Spinal cord (tissue), 10 donors: ENCODE measurements around the gene RPS6KA4. TPM values are rescaled to one million over a fixed set of nuclear protein-coding genes. Genes with fewer than 3 reads are reported as not detected.

Experiments used
- DNase-seq, 6 donors: peaks; one replicate each; pipeline versions ENCODE4 v3.0.0 to v3.0.0-alpha.2; 2013 to 2015; ENCODE audit warnings: low spot score in 6 of 6, low read depth in 4 of 6
- H3K27ac ChIP-seq: one replicate; pipeline ENCODE4 v1.5.1; 2013; ENCODE audit warnings: low read depth, low read length, control low read depth
- H3K27me3 ChIP-seq: one replicate; pipeline ENCODE4 v1.6.1; 2013; ENCODE audit warnings: low read length; ENCODE audit not compliant: control insufficient read depth, insufficient read depth
- H3K36me3 ChIP-seq: one replicate; pipeline ENCODE4 v1.6.1; 2013; ENCODE audit warnings: low read length; ENCODE audit not compliant: control insufficient read depth, insufficient read depth
- H3K4me1 ChIP-seq: one replicate; pipeline ENCODE4 v1.6.1; 2013; ENCODE audit warnings: low read length; ENCODE audit not compliant: control insufficient read depth, insufficient read depth
- H3K4me3 ChIP-seq: one replicate; pipeline ENCODE4 v1.5.1; 2013; ENCODE audit warnings: low read depth, low read length, control low read depth
- H3K9me3 ChIP-seq: one replicate; pipeline ENCODE4 v1.6.1; 2013; ENCODE audit warnings: low read length; ENCODE audit not compliant: control insufficient read depth, insufficient read depth
- WGBS: methylation state at CpG from one replicate; pipeline ENCODE4 v1.1.5; 2013; ENCODE audit warnings: missing lambda C conversion rate; ENCODE audit not compliant: insufficient coverage; 5-methylcytosine and 5-hydroxymethylcytosine counted together
- polyA plus RNA-seq, 2 donors: library from polyadenylated mRNA; unstranded; fragments of 120-200 nt; gene quantifications; one replicate each; pipeline ENCODE4 v1.2.1, GENCODE V29; 2013; ENCODE audit not compliant: insufficient read length in 2 of 2
- total RNA-seq, 2 donors: library from RNA; depleted of rRNA in 1 of 2; stranded (reverse); fragments of 120-200 nt in 1 of 2; fragments of >200 nt in 1 of 2; gene quantifications; one replicate each; pipeline versions ENCODE4 v1.2.3 to v1.2.4, GENCODE V29; 2013 to 2014
- donor health status: healthy.

Gene RPS6KA4
- total and polyA plus RNA-seq, 4 donors, result 11.3 to 27.2 (median 20.6) TPM

- H3K9me3 ChIP-seq, result no peaks in the 10 kb centered on the region
- H3K27ac ChIP-seq, result no peak overlapping the region
- DNase-seq, result peak in 2 of 6 donors; percentile 45 to 76
- H3K36me3 ChIP-seq, result peaks cover 14% of the 10 kb centered on the region
- H3K4me3 ChIP-seq, result no peak overlapping the region
- H3K4me1 ChIP-seq, result peaks cover 57% of the 10 kb centered on the region
- WGBS, result 7% methylated on average over 17 of the region's 23 CpGs
- H3K27me3 ChIP-seq, result no peaks in the 10 kb centered on the region
These were observed 3.7 kb upstream of the RPS6KA4 start for GRCh38 chr11:64355078-64355940.

- Histone ChIP-seq H3K4me1 (peaks cover 62% of the 10 kb centered on the region), H3K27me3 (no peaks in the 10 kb centered on the region), H3K9me3 (no peaks in the 10 kb centered on the region), H3K4me3 (no peak overlapping the region), H3K36me3 (peaks cover 23% of the 10 kb centered on the region), H3K27ac (no peak overlapping the region)
- peak in 1 of 6 donors; percentile 59 for DNase-seq
- 75% methylated on average over 18 of the region's 25 CpGs for WGBS
These were observed 2.2 kb upstream of the RPS6KA4 start for GRCh38 chr11:64356498-64357411.

GRCh38 chr11:64357446-64357845 is 1.5 kb upstream of the RPS6KA4 start:
- Histone ChIP-seq H3K36me3 (peaks cover 26% of the 10 kb centered on the region), H3K4me3 (no peak overlapping the region), H3K4me1 (peaks cover 58% of the 10 kb centered on the region), H3K27ac (no peak overlapping the region), H3K9me3 (no peaks in the 10 kb centered on the region), H3K27me3 (no peaks in the 10 kb centered on the region)
- no peak for DNase-seq
- 92% methylated on average over 5 of the region's 6 CpGs for WGBS

GRCh38 chr11:64357904-64358535 is 942 bp upstream of the RPS6KA4 start:
- Histone ChIP-seq H3K9me3 (no peaks in the 10 kb centered on the region), H3K36me3 (peaks cover 30% of the 10 kb centered on the region), H3K27ac (no peak overlapping the region), H3K4me3 (peak overlapping the region; percentile 44), H3K27me3 (no peaks in the 10 kb centered on the region), H3K4me1 (peaks cover 52% of the 10 kb centered on the region)
- no peak for DNase-seq
- WGBS, result 74% methylated on average over 8 of the region's 13 CpGs

- peaks cover 51% of the 10 kb centered on the region for H3K4me1 ChIP-seq
- H3K9me3 ChIP-seq, result no peaks in the 10 kb centered on the region
- H3K4me3 ChIP-seq, result peak overlapping the region; percentile 44
- whole genome bisulfite sequencing, result 20% methylated on average over 7 of the region's 7 CpGs
- DNase-seq, result no peak
- H3K27me3 ChIP-seq, result no peaks in the 10 kb centered on the region
- peak overlapping the region; percentile 73 for H3K27ac ChIP-seq
- H3K36me3 ChIP-seq, result peaks cover 35% of the 10 kb centered on the region
These were observed 441 bp upstream of the RPS6KA4 start for GRCh38 chr11:64358536-64358906.

- H3K27me3 ChIP-seq, result no peaks in the 10 kb centered on the region
- peaks cover 39% of the 10 kb centered on the region for H3K36me3 ChIP-seq
- peak in 2 of 6 donors; percentile 77 to 87 for DNase-seq
- peaks cover 42% of the 10 kb centered on the region for H3K4me1 ChIP-seq
- no peaks in the 10 kb centered on the region for H3K9me3 ChIP-seq
- WGBS, result 16% methylated on average over 38 of the region's 38 CpGs
- H3K4me3 ChIP-seq, result peak overlapping the region; percentile 84
- no peak overlapping the region for H3K27ac ChIP-seq
These were observed 917 bp downstream of the RPS6KA4 start for GRCh38 chr11:64359712-64360445.

- Histone ChIP-seq H3K36me3 (peaks cover 45% of the 10 kb centered on the region), H3K27ac (no peak overlapping the region), H3K4me1 (peaks cover 35% of the 10 kb centered on the region), H3K27me3 (no peaks in the 10 kb centered on the region), H3K9me3 (no peaks in the 10 kb centered on the region), H3K4me3 (no peak overlapping the region)
- DNase-seq, result no peak
- WGBS, result 65% methylated on average over 8 of the region's 13 CpGs
These were observed 1.5 kb downstream of the RPS6KA4 start for GRCh38 chr11:64360448-64360921.

- Histone ChIP-seq H3K36me3 (peaks cover 57% of the 10 kb centered on the region), H3K9me3 (no peaks in the 10 kb centered on the region), H3K4me1 (peaks cover 34% of the 10 kb centered on the region), H3K27me3 (peaks cover 4% of the 10 kb centered on the region), H3K27ac (no peak overlapping the region), H3K4me3 (no peak overlapping the region)
- DNase-seq, result no peak
- 87% methylated on average over 10 of the region's 18 CpGs for WGBS
These were observed 2.7 kb downstream of the RPS6KA4 start for GRCh38 chr11:64361659-64362058.

GRCh38 chr11:64362339-64362738 is 3.4 kb downstream of the RPS6KA4 start:
- no peak for DNase-seq
- H3K4me3 ChIP-seq, result no peak overlapping the region
- no peak overlapping the region for H3K27ac ChIP-seq
- no peaks in the 10 kb centered on the region for H3K9me3 ChIP-seq
- peaks cover 4% of the 10 kb centered on the region for H3K27me3 ChIP-seq
- peaks cover 34% of the 10 kb centered on the region for H3K4me1 ChIP-seq
- H3K36me3 ChIP-seq, result peaks cover 60% of the 10 kb centered on the region
- WGBS, result 93% methylated on average over 10 of the region's 10 CpGs
